AG04449 (cell line): ENCODE results near the gene HLA-A.

Experiments
- CTCF ChIA-PET: fragments of 350-600 bp; formaldehyde crosslinking; extraction: SDS; loops from one replicate; lab custom pipeline; 2021; ENCODE audit warnings: antibody characterized with exemption; lab: Yijun Ruan, JAX
- POLR2A ChIA-PET: fragments of 400-600, 350-600 bp; formaldehyde crosslinking; extraction: SDS; loops from one replicate; lab custom pipeline; 2020; ENCODE audit warnings: antibody characterized with exemption, inconsistent platforms; lab: Yijun Ruan, JAX
- DNase-seq: peaks from one replicate; pipeline ENCODE4 v3.0.0-alpha.2; 2010; ENCODE audit warnings: low read depth, low spot score
- H3K4me3 ChIP-seq: 2 replicates; pipeline ENCODE4 v1.5.1; 2011; ENCODE audit warnings: low read depth, mild to moderate bottlenecking, control low read depth, low read length
- TF ChIP-seq, protein P1 (sequence below): IDR thresholded peaks from one replicate; pipeline ENCODE4 v1.5.1; 2011; ENCODE audit warnings: mild to moderate bottlenecking, moderate library complexity, low read length, control low read depth, inconsistent platforms; ENCODE audit not compliant: insufficient read depth; ENCODE audit errors: missing control alignments

HLA-A gene

DNA sequence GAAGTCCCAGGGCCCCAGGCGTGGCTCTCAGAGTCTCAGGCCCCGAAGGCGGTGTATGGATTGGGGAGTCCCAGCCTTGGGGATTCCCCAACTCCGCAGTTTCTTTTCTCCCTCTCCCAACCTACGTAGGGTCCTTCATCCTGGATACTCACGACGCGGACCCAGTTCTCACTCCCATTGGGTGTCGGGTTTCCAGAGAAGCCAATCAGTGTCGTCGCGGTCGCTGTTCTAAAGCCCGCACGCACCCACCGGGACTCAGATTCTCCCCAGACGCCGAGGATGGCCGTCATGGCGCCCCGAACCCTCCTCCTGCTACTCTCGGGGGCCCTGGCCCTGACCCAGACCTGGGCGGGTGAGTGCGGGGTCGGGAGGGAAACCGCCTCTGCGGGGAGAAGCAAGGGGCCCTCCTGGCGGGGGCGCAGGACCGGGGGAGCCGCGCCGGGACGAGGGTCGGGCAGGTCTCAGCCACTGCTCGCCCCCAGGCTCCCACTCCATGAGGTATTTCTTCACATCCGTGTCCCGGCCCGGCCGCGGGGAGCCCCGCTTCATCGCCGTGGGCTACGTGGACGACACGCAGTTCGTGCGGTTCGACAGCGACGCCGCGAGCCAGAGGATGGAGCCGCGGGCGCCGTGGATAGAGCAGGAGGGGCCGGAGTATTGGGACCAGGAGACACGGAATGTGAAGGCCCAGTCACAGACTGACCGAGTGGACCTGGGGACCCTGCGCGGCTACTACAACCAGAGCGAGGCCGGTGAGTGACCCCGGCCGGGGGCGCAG lies at the start of gene HLA-A:
Gene HLA-A (plus strand): TSS at position 258 of the 778 bp plus-strand sequence. CDS start 22 bp downstream, at position 280.
- CTCF ChIA-PET: interaction anchor here (0.8 to 1.2 kb wide), 2 partner anchors 17 to 25 kb away, joined by 3 read pairs; no protein-coding TSS in a partner anchor
- TF ChIP-seq, protein P1, sequence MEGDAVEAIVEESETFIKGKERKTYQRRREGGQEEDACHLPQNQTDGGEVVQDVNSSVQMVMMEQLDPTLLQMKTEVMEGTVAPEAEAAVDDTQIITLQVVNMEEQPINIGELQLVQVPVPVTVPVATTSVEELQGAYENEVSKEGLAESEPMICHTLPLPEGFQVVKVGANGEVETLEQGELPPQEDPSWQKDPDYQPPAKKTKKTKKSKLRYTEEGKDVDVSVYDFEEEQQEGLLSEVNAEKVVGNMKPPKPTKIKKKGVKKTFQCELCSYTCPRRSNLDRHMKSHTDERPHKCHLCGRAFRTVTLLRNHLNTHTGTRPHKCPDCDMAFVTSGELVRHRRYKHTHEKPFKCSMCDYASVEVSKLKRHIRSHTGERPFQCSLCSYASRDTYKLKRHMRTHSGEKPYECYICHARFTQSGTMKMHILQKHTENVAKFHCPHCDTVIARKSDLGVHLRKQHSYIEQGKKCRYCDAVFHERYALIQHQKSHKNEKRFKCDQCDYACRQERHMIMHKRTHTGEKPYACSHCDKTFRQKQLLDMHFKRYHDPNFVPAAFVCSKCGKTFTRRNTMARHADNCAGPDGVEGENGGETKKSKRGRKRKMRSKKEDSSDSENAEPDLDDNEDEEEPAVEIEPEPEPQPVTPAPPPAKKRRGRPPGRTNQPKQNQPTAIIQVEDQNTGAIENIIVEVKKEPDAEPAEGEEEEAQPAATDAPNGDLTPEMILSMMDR: no peak
- POLR2A ChIA-PET: interaction anchor here (0.6 to 1.3 kb wide), 2 partner anchors 10 to 533 kb away, joined by 3 to 4 read pairs; no protein-coding TSS in a partner anchor
- DNase-seq: peak; percentile 72
- H3K4me3 ChIP-seq: peak within 1 kb of the TSS; percentile 69

DNA sequence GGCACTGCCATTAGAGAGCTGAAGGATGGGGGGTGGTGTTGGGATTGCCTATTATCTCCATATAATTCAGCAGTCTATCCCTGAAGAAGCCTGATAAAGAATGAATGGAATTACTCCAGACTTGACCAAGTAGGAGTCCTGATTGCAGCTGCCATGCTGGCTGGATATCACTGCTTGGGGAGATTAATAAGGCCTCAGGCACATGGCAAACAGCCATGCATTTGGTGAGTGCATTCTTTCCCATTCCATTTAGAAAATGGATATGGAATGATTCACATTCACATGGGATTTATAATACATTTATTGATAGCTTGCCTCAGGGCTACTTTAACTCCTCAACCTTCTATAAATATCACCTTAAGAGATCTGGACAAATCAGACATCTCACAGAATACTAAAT lies 49.6 kb upstream of the HLA-A start:
- no peak overlapping the region for H3K4me3 ChIP-seq
- DNase-seq: no peak
- TF ChIP-seq, protein P1: no peak
- ChIA-PET CTCF (no interaction called here), POLR2A (interaction anchor here (0.6 kb wide), 1 partner anchor 55 kb away, joined by 4 read pairs; no protein-coding TSS in a partner anchor)

DNA sequence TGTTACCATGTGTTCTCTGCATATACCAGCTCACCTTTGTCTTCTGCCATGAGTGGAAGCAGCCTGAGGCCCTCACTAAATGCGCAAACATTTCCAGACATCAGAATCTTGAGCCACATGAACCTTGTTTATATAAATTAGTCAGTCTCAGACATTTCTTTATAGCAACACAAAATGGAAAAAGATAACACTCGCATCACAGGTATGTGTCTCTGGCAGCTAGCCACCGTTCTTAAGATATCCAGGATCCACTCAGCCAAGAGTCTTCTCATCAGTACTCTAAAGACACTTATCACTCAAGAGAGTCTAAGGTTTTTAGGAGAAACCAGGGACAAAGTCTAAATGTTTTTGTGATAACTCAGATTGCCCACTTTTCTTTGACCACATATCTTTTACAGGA lies 43.1 kb upstream of the HLA-A start:
- DNase-seq: no peak
- POLR2A ChIA-PET: no interaction called here
- TF ChIP-seq, protein P1: no peak
- CTCF ChIA-PET: no interaction called here
- H3K4me3 ChIP-seq: no peak overlapping the region

DNA sequence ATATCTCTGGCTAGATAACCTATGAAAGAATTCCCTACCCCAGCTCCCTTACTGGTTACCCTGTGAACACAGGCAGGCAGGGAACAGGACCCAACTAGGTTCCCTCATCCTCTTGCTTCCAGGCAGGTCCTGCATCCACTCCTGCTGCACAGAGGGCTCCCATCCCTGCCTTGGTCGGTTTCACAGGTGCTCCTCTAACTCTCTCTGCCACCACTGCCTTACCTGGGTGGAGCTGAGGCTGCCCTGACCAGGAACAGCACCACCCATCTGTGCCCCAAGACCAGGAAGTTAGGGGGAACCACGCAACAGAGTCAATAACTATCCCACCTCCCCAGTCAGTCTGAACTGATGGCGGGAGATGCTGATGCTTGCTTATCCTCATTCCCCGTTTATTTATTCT lies 37.0 kb upstream of the HLA-A start:
- ChIA-PET POLR2A (no interaction called here), CTCF (no interaction called here)
- H3K4me3 ChIP-seq: no peak overlapping the region
- TF ChIP-seq, protein P1: no peak
- DNase-seq: no peak

DNA sequence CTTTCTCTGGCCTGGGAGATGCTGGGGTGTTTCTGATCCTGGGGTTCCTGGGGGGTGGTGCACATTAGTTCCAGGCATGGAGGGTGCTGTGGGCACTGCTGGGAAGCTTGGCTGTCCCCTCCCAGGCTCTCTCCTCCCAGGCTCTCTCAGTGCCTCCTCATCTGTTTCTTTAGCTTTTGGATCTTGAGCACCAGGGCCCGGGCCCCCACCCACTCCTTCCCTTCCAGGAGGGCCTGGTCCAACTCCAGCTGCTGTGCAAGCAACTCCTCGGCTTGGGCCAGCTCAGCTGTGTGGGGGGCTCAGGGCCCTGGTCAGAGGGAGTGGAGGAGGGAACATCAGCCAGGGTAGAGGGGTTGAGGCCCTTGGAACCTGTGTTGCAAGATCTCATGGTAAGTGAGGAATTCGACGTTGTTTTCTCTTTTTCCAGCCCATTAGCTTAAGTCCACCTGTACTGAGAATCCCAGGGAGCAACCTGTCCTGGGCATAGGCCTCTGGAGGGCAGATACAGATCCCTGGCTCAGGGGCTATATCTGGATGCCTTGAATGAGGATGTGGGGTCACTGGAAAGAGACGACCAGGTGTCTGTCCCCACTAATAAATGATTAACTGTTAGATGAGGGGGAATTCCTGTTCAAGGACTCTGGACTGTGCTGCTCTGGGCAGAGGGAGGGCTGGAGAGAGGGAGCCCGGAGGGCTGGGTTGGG lies 34.5 kb upstream of the HLA-A start:
- no peak overlapping the region for H3K4me3 ChIP-seq
- CTCF ChIA-PET: no interaction called here
- TF ChIP-seq, protein P1: no peak
- DNase-seq: no peak
- POLR2A ChIA-PET: no interaction called here

DNA sequence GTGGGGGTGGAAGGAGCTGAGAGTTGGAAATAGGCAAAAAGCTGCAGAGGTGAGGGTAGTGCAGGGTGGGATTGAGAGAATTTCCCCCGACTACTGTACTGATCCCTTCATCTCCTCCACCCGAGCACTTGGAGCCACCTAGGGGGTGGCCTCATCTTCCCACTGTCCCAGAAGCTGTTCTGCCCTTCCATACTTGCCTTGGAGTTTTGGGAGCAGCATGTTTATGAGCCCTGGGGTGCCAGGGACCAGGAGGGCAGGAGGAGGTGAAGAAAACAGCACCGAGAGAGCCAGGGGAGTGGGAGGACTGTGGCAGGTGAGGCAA lies 34.0 kb upstream of the HLA-A start:
- ChIA-PET POLR2A (no interaction called here), CTCF (no interaction called here)
- TF ChIP-seq, protein P1: no peak
- DNase-seq: no peak
- no peak overlapping the region for H3K4me3 ChIP-seq
